ENCODE data around the gene NMRAL1.

DNA sequence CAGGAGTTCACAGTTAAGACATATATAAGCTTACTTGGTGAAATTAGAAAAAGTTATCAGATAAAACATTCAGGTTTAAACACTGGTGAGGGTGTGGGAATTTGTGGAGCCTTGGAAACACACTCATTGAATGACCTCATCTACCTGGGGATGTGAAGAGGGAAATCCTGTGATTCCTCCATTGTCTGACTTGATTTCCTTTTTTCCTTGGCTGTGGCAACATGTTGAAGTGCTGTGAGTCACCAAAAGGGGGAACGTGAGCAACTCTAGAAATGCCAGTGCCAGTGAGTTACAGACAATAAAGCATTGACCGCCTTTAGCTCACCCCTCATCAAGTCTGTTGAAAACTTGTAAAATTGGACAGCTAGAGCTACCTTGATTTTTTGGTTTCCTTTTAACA lies 3.5 kb upstream of the NMRAL1 start:
- TF ChIP-seq, protein P1, sequence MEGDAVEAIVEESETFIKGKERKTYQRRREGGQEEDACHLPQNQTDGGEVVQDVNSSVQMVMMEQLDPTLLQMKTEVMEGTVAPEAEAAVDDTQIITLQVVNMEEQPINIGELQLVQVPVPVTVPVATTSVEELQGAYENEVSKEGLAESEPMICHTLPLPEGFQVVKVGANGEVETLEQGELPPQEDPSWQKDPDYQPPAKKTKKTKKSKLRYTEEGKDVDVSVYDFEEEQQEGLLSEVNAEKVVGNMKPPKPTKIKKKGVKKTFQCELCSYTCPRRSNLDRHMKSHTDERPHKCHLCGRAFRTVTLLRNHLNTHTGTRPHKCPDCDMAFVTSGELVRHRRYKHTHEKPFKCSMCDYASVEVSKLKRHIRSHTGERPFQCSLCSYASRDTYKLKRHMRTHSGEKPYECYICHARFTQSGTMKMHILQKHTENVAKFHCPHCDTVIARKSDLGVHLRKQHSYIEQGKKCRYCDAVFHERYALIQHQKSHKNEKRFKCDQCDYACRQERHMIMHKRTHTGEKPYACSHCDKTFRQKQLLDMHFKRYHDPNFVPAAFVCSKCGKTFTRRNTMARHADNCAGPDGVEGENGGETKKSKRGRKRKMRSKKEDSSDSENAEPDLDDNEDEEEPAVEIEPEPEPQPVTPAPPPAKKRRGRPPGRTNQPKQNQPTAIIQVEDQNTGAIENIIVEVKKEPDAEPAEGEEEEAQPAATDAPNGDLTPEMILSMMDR (IDR thresholded peaks at IDR 0.05), result peak in 1 of 6 experiments; percentile 19
- TF ChIP-seq POLR2A (IDR thresholded peaks at IDR 0.05), result no peak

All from upper lobe of left lung (tissue), 4 donors.